GM12865 (cell line): ENCODE data around the gene FBP1.

ENCODE experiments used
- DNase-seq: peaks from one replicate; pipeline ENCODE4 v3.0.0; 2010; ENCODE audit warnings: low read depth
- H3K4me3 ChIP-seq: 2 replicates; pipeline ENCODE4 v1.5.1; 2011; ENCODE audit warnings: mild to moderate bottlenecking, low read depth, low read length, control low read depth
- TF ChIP-seq, protein P1 (sequence below): IDR thresholded peaks from 2 replicates; pipeline ENCODE4 v1.5.1; 2011; ENCODE audit warnings: low read length, control low read depth, low read depth, inconsistent platforms; ENCODE audit not compliant: insufficient read depth; ENCODE audit errors: missing control alignments

FBP1 gene

DNA sequence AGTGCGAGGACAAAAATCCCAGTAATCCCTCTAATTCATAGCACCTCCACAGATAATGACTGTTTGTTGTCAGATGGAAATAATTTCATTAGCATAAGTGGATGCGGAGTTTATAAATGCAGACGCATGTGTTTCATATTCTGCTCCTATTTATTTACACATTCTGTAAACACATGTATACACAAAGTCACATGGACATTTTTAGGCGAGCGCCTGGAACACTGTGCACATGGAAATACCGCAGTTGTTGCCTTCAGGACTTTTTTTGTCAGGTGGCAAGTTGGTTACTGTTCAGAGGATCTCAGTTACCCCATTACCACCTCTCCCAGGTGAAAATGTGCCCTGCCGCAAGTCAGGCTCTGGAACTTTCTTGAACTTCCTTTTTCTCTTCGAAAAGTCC lies 40.3 kb upstream of the FBP1 start:
- no peak for DNase-seq
- no peak overlapping the region for H3K4me3 ChIP-seq
- TF ChIP-seq, protein P1, sequence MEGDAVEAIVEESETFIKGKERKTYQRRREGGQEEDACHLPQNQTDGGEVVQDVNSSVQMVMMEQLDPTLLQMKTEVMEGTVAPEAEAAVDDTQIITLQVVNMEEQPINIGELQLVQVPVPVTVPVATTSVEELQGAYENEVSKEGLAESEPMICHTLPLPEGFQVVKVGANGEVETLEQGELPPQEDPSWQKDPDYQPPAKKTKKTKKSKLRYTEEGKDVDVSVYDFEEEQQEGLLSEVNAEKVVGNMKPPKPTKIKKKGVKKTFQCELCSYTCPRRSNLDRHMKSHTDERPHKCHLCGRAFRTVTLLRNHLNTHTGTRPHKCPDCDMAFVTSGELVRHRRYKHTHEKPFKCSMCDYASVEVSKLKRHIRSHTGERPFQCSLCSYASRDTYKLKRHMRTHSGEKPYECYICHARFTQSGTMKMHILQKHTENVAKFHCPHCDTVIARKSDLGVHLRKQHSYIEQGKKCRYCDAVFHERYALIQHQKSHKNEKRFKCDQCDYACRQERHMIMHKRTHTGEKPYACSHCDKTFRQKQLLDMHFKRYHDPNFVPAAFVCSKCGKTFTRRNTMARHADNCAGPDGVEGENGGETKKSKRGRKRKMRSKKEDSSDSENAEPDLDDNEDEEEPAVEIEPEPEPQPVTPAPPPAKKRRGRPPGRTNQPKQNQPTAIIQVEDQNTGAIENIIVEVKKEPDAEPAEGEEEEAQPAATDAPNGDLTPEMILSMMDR = no peak

DNA sequence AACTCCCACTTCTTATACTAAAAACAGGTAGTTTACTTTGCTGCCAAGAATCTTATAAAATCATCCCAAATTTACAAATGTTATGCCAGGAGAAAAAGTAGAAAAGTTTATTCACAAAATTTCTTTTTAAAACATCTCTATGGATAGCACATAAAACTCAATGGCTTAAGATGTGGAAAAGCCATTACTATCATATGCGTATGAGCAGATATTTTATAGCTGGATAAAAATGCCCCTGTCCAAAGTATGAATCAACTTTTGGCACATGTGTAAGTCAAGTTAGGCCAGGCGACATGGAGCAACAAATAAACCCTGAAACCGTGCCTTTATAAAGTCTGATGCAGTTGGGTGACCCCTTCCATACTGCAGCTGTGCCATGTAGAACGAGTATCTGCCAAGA lies 38.6 kb upstream of the FBP1 start:
- no peak overlapping the region for H3K4me3 ChIP-seq
- DNase-seq = no peak
- TF ChIP-seq, protein P1 = no peak

DNA sequence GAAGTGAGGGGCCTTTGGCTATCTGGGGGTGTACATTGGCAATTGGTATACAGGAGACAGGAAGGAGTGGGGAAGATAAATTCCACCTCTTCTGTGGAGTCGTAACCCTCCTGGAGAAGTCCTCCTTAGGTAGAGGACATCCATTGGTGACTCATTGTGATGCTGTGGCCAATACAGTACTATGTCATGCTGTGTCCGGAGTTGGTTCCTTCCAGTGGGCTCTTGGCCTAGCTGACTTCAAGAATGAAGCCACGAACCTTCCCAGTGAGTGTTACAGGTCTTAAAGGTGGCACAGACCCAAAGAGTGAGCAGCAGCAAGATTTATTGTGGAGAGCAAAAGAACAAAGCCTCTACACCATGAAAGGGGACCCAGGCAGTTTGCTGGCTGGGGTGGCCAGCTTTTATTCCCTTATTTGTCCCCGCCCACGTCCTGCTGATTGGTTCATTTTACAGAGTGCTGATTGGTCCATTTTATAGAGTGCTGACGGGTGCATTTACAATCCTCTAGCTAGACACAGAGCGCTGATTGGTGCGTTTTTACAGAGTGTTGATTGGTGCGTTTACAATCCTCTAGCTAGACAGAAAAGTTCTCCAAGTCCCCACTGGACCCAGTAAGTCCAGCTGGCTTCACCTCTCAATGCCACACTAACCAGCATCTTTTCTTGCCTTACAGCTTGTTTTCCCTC lies 37.3 kb upstream of the FBP1 start:
- TF ChIP-seq, protein P1 = no peak
- DNase-seq = no peak

DNA sequence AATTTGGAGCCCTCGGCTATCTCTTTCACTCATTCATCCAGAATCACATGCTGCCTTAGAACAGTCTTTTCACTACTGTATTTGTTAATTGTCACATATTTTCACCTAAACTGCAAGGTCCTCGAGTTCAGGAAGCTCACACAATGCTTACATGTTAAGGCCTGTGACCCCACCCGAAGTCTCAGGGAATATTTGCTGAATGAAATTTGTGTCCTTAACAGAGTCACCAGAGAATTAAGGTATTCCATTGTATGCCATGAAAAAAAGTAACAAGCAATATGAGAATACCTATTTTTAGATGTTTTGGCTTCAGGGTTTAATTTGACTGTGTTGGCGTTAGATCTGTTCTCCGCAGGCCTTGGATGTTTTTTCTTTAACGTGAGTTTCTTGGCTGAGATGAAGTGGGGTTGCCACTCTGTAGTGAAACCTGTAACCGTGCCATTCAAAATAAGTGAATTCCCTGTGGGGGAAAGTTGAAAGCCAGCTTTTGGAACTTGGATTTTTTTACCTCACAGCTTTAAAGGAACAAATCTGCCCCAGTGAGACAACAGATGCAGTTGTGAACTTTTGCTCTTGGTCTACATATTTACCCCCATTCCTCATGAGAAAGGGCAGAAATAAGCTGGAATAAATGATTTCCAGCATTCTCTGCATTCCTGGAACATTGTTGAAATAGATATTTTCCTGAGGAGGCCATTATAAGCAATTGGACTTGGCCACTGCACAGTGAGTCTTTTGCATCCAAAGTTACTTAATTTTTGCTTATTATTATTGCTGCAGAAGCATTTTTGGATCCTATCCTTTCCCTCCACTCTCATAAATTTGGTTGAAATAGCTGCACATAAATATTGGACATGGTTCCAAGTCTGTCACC lies 35.9 kb upstream of the FBP1 start:
- no peak for DNase-seq
- TF ChIP-seq, protein P1 = no peak
- H3K4me3 ChIP-seq = no peak overlapping the region

More for the DNA sequence above, 37.3 kb upstream of the FBP1 start:
- H3K4me3 ChIP-seq = no peak overlapping the region

DNA sequence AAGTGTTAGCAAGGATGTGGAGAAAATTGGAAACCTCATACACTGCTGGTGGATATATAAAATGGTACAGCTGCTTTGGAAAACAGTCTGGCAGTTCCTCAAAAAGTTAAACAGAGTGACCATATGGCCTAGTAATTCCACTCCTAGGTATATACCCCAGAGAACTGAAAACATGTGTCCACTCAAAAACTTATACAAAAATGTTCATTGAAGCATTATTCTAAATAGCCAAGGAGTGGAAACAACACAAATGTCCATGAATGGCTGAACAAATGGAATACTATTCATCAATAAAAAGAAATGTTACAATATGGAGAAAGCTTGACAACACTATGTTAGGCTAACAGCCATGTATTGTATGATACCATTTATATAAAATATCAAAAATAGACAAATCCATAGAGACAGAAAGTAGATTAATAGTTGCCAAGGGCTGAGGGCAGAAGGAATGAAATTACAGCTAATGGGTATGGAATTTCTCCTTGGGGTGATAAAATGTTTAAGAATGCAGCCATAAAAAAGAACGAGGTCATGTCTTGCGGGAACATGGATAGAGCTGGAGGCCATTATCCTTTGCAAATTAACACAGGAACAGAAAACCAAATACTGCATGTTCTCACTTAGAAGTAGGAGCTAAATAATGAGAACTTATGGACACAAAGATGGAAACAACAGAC lies 33.6 kb upstream of the FBP1 start:
- no peak overlapping the region for H3K4me3 ChIP-seq
- no peak for DNase-seq
- TF ChIP-seq, protein P1 = no peak

DNA sequence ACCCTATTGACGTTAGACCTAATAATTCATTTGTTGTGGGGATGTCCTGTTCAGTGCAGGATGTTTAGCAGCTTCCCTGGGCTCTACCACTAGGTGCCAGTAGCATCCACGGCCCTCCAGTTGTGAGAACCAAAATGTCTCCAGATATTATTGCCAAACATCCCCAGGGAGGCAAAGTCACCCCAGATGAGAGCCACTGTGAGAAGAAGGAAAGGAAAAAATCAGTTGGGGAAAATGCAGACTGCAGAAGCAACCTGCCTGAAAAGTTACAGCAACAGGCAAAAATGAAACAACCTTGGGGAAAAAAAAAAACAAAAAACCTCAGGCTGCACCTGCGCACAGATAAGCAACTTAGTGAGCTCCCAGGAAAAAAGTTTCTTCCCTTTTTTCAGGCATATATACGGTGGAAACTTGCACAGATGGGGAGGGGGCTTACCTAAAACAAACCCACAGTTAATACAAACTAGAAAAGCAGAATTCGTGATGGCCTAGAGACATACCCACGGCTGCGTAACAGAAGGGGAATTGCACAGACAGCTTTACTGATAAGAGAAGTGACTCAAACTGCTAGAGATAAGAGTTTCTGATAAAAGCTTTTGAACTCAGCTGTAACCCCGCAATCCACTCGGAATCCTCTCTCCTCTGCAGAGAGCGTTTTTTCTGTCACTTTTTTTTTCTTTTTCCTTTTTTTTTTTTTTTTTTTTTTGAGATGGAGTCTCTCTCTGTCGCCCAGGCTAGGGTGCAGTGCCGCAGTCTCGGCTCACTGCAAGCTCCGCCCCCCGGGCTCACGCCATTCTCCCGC lies 29.8 kb upstream of the FBP1 start:
- peak overlapping the region; percentile 66 for H3K4me3 ChIP-seq
- TF ChIP-seq, protein P1 = peak; percentile 89
- DNase-seq = peak; percentile 70
